Liver (tissue), 3 donors: Measurements from ENCODE around the gene UGGT2.

Source experiments
- CTCF ChIP-seq: fragments of 150-350 bp; IDR thresholded peaks from 2 replicates; pipeline ENCODE4 v1.5.1; 2017; ENCODE audit warnings: improper control_type of control experiment, low read depth, low read length; ENCODE audit not compliant: missing input control
- RAD21 ChIP-seq, 2 donors: IDR thresholded peaks; 2 replicates each; pipeline ENCODE4 v1.6.1; 2016; ENCODE audit warnings: antibody characterized with exemption in 2 of 2, mild to moderate bottlenecking in 2 of 2
- donor health status: healthy.
- donor health status: healthy.

GRCh38 chr13:96032717-96033116, 20.5 kb downstream of the UGGT2 start:
- TF ChIP-seq CTCF, result no peak
- no peak for TF ChIP-seq RAD21 (IDR thresholded peaks at IDR 0.05)
